B cell (primary cell): ENCODE measurements around the gene EEF1B2.

ENCODE experiments used
- EZH2 ChIP-seq: IDR thresholded peaks from 2 replicates; pipeline ENCODE4 v1.6.1; 2012; ENCODE audit warnings: borderline replicate concordance, low read depth, mild to moderate bottlenecking, moderate library complexity, low read length; ENCODE audit not compliant: insufficient read depth, poor library complexity, severe bottlenecking
- TF ChIP-seq, protein P1 (sequence below): fragments of 200-600 bp; IDR thresholded peaks from one replicate; pipeline ENCODE4 v1.8.0; 2022; ENCODE audit warnings: antibody characterized with exemption, mild to moderate bottlenecking

GRCh38 chr2:206201075-206201848 is 41.6 kb downstream of the EEF1B2 start:
- TF ChIP-seq, protein P1, sequence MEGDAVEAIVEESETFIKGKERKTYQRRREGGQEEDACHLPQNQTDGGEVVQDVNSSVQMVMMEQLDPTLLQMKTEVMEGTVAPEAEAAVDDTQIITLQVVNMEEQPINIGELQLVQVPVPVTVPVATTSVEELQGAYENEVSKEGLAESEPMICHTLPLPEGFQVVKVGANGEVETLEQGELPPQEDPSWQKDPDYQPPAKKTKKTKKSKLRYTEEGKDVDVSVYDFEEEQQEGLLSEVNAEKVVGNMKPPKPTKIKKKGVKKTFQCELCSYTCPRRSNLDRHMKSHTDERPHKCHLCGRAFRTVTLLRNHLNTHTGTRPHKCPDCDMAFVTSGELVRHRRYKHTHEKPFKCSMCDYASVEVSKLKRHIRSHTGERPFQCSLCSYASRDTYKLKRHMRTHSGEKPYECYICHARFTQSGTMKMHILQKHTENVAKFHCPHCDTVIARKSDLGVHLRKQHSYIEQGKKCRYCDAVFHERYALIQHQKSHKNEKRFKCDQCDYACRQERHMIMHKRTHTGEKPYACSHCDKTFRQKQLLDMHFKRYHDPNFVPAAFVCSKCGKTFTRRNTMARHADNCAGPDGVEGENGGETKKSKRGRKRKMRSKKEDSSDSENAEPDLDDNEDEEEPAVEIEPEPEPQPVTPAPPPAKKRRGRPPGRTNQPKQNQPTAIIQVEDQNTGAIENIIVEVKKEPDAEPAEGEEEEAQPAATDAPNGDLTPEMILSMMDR, result no peak
- no peak for TF ChIP-seq EZH2
